Peyer's patch (tissue), 4 donors: ENCODE measurements around the gene DVL2. TPM values are rescaled to one million over a fixed set of nuclear protein-coding genes. Genes with fewer than 3 reads are reported as not detected.

Source experiments
- DNase-seq, 3 donors: peaks; one replicate each; pipeline ENCODE4 v3.0.0-alpha.2; 2017 to 2019
- H3K27ac ChIP-seq, 4 donors: fragments of 200-600 bp; sonication (generic); one replicate each; pipeline ENCODE4 v1.5.1; 2016 to 2019
- H3K27me3 ChIP-seq, 2 donors: fragments of 200-600 bp; sonication (generic); one replicate each; pipeline ENCODE4 v1.5.1; 2019
- H3K36me3 ChIP-seq, 3 donors: fragments of 200-600 bp; sonication (generic); one replicate each; pipeline ENCODE4 v1.5.1; 2016 to 2019
- H3K4me1 ChIP-seq, 4 donors: fragments of 200-600 bp; sonication (generic); one replicate each; pipeline ENCODE4 v1.5.1; 2016 to 2019
- H3K4me3 ChIP-seq, 4 donors: fragments of 200-600 bp; sonication (generic); 1 replicate in 3 of 4; 2 replicates in 1 of 4; pipeline ENCODE4 v1.5.1; 2016 to 2019; ENCODE audit warnings: mild to moderate bottlenecking in 1 of 4
- H3K9me3 ChIP-seq, 4 donors: fragments of 200-600 bp; sonication (generic); one replicate each; pipeline ENCODE4 v1.5.1; 2016 to 2019; ENCODE audit warnings: mild to moderate bottlenecking in 1 of 4
- CTCF ChIP-seq, 6 experiments: fragments of 450-650 bp in 4 of 6; fragments of 200-600 bp in 2 of 6; sonication (generic) in 1 of 6; IDR thresholded peaks; one replicate each; pipeline ENCODE4 v1.5.1; 2017 to 2019; ENCODE audit warnings: antibody characterized with exemption in 6 of 6, mild to moderate bottlenecking in 3 of 6, moderate library complexity in 1 of 6
- POLR2A ChIP-seq, 2 donors: fragments of 450-650 bp; IDR thresholded peaks; one replicate each; pipeline ENCODE4 v1.5.1; 2017; ENCODE audit warnings: antibody characterized with exemption in 2 of 2, mild to moderate bottlenecking in 2 of 2, moderate library complexity in 2 of 2
- total RNA-seq, 4 donors: library from RNA; depleted of rRNA; stranded (reverse); fragments of >200 nt; gene quantifications; one replicate each; pipeline ENCODE4 v1.1.0, GENCODE V29; 2016

The DVL2 gene
- total RNA-seq, 4 donors from 2014 or later = 42.1 to 61.9 (median 50.1) TPM

- peak overlapping the region; percentile 26 to 100 (median 64) for H3K27ac ChIP-seq
- peaks cover 0 to under 1% (median 0%) of the 10 kb centered on the region in 3 donors for H3K36me3 ChIP-seq
- no peaks in the 10 kb centered on the region for H3K9me3 ChIP-seq
- H3K4me3 ChIP-seq = peak overlapping the region in 3 of 4 donors; percentile 21 to 51 (median 45)
- peaks cover 5 to 58% (median 13%) of the 10 kb centered on the region in 4 donors for H3K4me1 ChIP-seq
- DNase-seq = no peak
- TF ChIP-seq CTCF (IDR thresholded peaks at IDR 0.05) (no peak), POLR2A (IDR thresholded peaks at IDR 0.05) (no peak)
- no peaks in the 10 kb centered on the region for H3K27me3 ChIP-seq
Measured at GRCh38 chr17:7216242-7217112, 17.8 kb downstream of the DVL2 start.

GRCh38 chr17:7215652-7216180 lies 18.6 kb downstream of the DVL2 start:
- DNase-seq = no peak
- H3K9me3 ChIP-seq = no peaks in the 10 kb centered on the region
- H3K36me3 ChIP-seq = no peaks in the 10 kb centered on the region
- H3K4me3 ChIP-seq = no peak overlapping the region
- no peak for TF ChIP-seq CTCF (IDR thresholded peaks at IDR 0.05)
- no peak for TF ChIP-seq POLR2A (IDR thresholded peaks at IDR 0.05)
- H3K4me1 ChIP-seq = peaks cover 5 to 51% (median 10%) of the 10 kb centered on the region in 4 donors
- H3K27ac ChIP-seq = peak overlapping the region in 3 of 4 donors; percentile 65 to 74 (median 70)
- H3K27me3 ChIP-seq = no peaks in the 10 kb centered on the region

GRCh38 chr17:7215136-7215638 lies 19.1 kb downstream of the DVL2 start:
- Histone ChIP-seq H3K27ac (peak overlapping the region in 3 of 4 donors; percentile 65 to 74 (median 70)), H3K9me3 (no peaks in the 10 kb centered on the region), H3K36me3 (no peaks in the 10 kb centered on the region), H3K27me3 (no peaks in the 10 kb centered on the region), H3K4me1 (peaks cover 5 to 46% (median 8%) of the 10 kb centered on the region in 4 donors), H3K4me3 (peak overlapping the region in 3 of 4 donors; percentile 42 to 57 (median 53))
- TF ChIP-seq POLR2A (IDR thresholded peaks at IDR 0.05) (no peak), CTCF (IDR thresholded peaks at IDR 0.05) (no peak)
- DNase-seq = no peak

GRCh38 chr17:7214300-7215135 lies 19.8 kb downstream of the DVL2 start:
- H3K27ac ChIP-seq = peak overlapping the region; percentile 54 to 74 (median 68)
- H3K27me3 ChIP-seq = no peaks in the 10 kb centered on the region
- peaks cover 5 to 46% (median 8%) of the 10 kb centered on the region in 4 donors for H3K4me1 ChIP-seq
- peak overlapping the region; percentile 31 to 57 (median 48) for H3K4me3 ChIP-seq
- H3K36me3 ChIP-seq = no peaks in the 10 kb centered on the region
- DNase-seq = peak; percentile 98 to 99 (median 99)
- TF ChIP-seq POLR2A (IDR thresholded peaks at IDR 0.05) (no peak), CTCF (IDR thresholded peaks at IDR 0.05) (peak in 5 of 6 experiments; percentile 15 to 57 (median 36))
- H3K9me3 ChIP-seq = no peaks in the 10 kb centered on the region

GRCh38 chr17:7213895-7214299 lies 20.4 kb downstream of the DVL2 start:
- Histone ChIP-seq H3K9me3 (no peaks in the 10 kb centered on the region), H3K4me1 (peaks cover 0 to 39% (median 4%) of the 10 kb centered on the region in 4 donors), H3K36me3 (no peaks in the 10 kb centered on the region), H3K27ac (peak overlapping the region; percentile 54 to 74 (median 68)), H3K4me3 (peak overlapping the region; percentile 31 to 57 (median 48)), H3K27me3 (no peaks in the 10 kb centered on the region)
- TF ChIP-seq CTCF (IDR thresholded peaks at IDR 0.05) (peak in 5 of 6 experiments; percentile 23 to 32 (median 31)), POLR2A (IDR thresholded peaks at IDR 0.05) (no peak)
- no peak for DNase-seq
